ENCODE results near the gene BMP10.

GRCh38 chr2:68824831-68825230, 46.4 kb downstream of the BMP10 start:
- TF ChIP-seq CTCF (IDR thresholded peaks at IDR 0.05): no peak
- TF ChIP-seq POLR2A (IDR thresholded peaks at IDR 0.05): no peak
- TF ChIP-seq EP300 (IDR thresholded peaks at IDR 0.05): no peak
